HL-60 (cell line): Measurements from ENCODE around the gene TAB2.

Source experiments
- CTCF ChIP-seq: IDR thresholded peaks from one replicate; pipeline ENCODE4 v1.5.1; 2011; ENCODE audit warnings: low read length, control low read depth, inconsistent platforms; ENCODE audit not compliant: insufficient read depth
- GABPA ChIP-seq: IDR thresholded peaks from 2 replicates; pipeline ENCODE4 v1.6.1; 2012; ENCODE audit warnings: low read depth
- POLR2AphosphoS5 ChIP-seq: IDR thresholded peaks from 2 replicates; pipeline ENCODE4 v1.6.1; 2012; ENCODE audit warnings: low read depth
- REST ChIP-seq: IDR thresholded peaks from 2 replicates; pipeline ENCODE4 v1.6.1; 2012; ENCODE audit warnings: low read depth; ENCODE audit not compliant: insufficient replicate concordance
- SPI1 ChIP-seq: IDR thresholded peaks from 2 replicates; pipeline ENCODE4 v1.6.1; 2012; ENCODE audit warnings: low read depth, mild to moderate bottlenecking, borderline replicate concordance

GRCh38 chr6:149305372-149305771, 12.1 kb upstream of the TAB2 start:
- TF ChIP-seq CTCF: no peak
- no peak for TF ChIP-seq POLR2AphosphoS5
- no peak for TF ChIP-seq SPI1
- TF ChIP-seq REST: no peak
- no peak for TF ChIP-seq GABPA
